DOHH2 (cell line): ENCODE data around the gene NFE2L2.

Source experiments
- CTCF ChIP-seq: fragments of 200-600 bp; sonication (generic); IDR thresholded peaks from one replicate; pipeline ENCODE4 v1.5.1; 2014; ENCODE audit warnings: antibody characterized with exemption, mild to moderate bottlenecking, low read depth, low read length; ENCODE audit not compliant: poor library complexity, severe bottlenecking
- EZH2phosphoT487 ChIP-seq: fragments of 200-600 bp; sonication (generic); IDR thresholded peaks from 2 replicates; pipeline ENCODE4 v1.6.1; 2017; ENCODE audit warnings: borderline replicate concordance, mild to moderate bottlenecking, antibody characterized with exemption, low read length, moderate library complexity, mixed read lengths

- TF ChIP-seq CTCF (no peak), EZH2phosphoT487 (no peak)
Observed at GRCh38 chr2:177245010-177245422, 19.5 kb downstream of the NFE2L2 start.
